GM12891 (cell line): ENCODE results near the gene CDH4.

Source experiments
- PAX5 ChIP-seq: IDR thresholded peaks from 2 replicates; pipeline ENCODE4 v1.6.1; 2011; ENCODE audit warnings: low read length, moderate library complexity, mild to moderate bottlenecking; ENCODE audit not compliant: insufficient read depth, severe bottlenecking
- POLR2A ChIP-seq: IDR thresholded peaks from 2 replicates; pipeline ENCODE4 v1.6.1; 2011; ENCODE audit warnings: low read depth, low read length, control low read depth
- POLR2AphosphoS5 ChIP-seq: IDR thresholded peaks from 2 replicates; pipeline ENCODE4 v1.6.1; 2011; ENCODE audit warnings: low read depth, low read length, control low read depth
- TAF1 ChIP-seq: IDR thresholded peaks from 2 replicates; pipeline ENCODE4 v1.6.1; 2011; ENCODE audit warnings: low read depth, low read length, control low read depth

- TF ChIP-seq POLR2A (no peak), POLR2AphosphoS5 (no peak), TAF1 (no peak), PAX5 (no peak)
Measured at GRCh38 chr20:61815176-61815575, 563.1 kb downstream of the CDH4 start.
